Stromal cell of bone marrow (primary cell): ENCODE data around the gene URGCP.

ENCODE experiments used
- DNase-seq: peaks from one replicate; pipeline ENCODE4 v3.0.0-alpha.2; 2012; ENCODE audit warnings: low read depth

The URGCP gene

GRCh38 chr7:43876241-43876640, 30.2 kb downstream of the URGCP start:
- no peak for DNase-seq

GRCh38 chr7:43873300-43873699, 33.1 kb downstream of the URGCP start:
- DNase-seq: peak; percentile 82

GRCh38 chr7:43872406-43873110, 33.8 kb downstream of the URGCP start:
- DNase-seq: peak; percentile 94

- no peak for DNase-seq
Observed at GRCh38 chr7:43871064-43871463, 35.3 kb downstream of the URGCP start.

- DNase-seq: no peak
Observed at GRCh38 chr7:43870316-43870715, 36.1 kb downstream of the URGCP start.

- DNase-seq: peak; percentile 86
Observed at GRCh38 chr7:43869867-43870240, 36.5 kb downstream of the URGCP start.

GRCh38 chr7:43869006-43869866, 37.2 kb downstream of the URGCP start, which contains the start of gene MRPS24:
TSS of gene MRPS24 (minus strand) at chr7:43869517. CDS start at chr7:43869495, 22 bp downstream.
- DNase-seq: peak; percentile 89

- DNase-seq: no peak
Observed at GRCh38 chr7:43868681-43869005, 37.8 kb downstream of the URGCP start.

GRCh38 chr7:43868181-43868580, 38.2 kb downstream of the URGCP start:
- DNase-seq: no peak

- DNase-seq: no peak
Observed at GRCh38 chr7:43865277-43865676, 41.1 kb downstream of the URGCP start.

GRCh38 chr7:43864126-43864525, 42.3 kb downstream of the URGCP start:
- DNase-seq: no peak

GRCh38 chr7:43856996-43857395, 49.4 kb downstream of the URGCP start:
- no peak for DNase-seq

- no peak for DNase-seq
Observed at GRCh38 chr7:43856316-43856715, 50.1 kb downstream of the URGCP start.

- DNase-seq: no peak
Observed at GRCh38 chr7:43855176-43855575, 51.2 kb downstream of the URGCP start.

GRCh38 chr7:43851805-43852204, 54.6 kb downstream of the URGCP start:
- DNase-seq: no peak

- DNase-seq: no peak
Observed at GRCh38 chr7:43850348-43851116, 55.9 kb downstream of the URGCP start.

- no peak for DNase-seq
Observed at GRCh38 chr7:43849047-43849446, 57.3 kb downstream of the URGCP start.

GRCh38 chr7:43847496-43847895, 58.9 kb downstream of the URGCP start:
- DNase-seq: no peak

- DNase-seq: no peak
Observed at GRCh38 chr7:43844662-43845061, 61.7 kb downstream of the URGCP start.

GRCh38 chr7:43844257-43844656, 62.1 kb downstream of the URGCP start:
- no peak for DNase-seq

GRCh38 chr7:43843296-43843695, 63.1 kb downstream of the URGCP start:
- DNase-seq: no peak

GRCh38 chr7:43838201-43838658, 68.2 kb downstream of the URGCP start:
- DNase-seq: no peak
